ENCODE measurements around the gene ULBP1.
"Not testable (repeated sequence)": the region's sequence is repeated elsewhere in the genome, so short reads cannot be mapped to it uniquely, and the experiment has no call there.

DNA sequence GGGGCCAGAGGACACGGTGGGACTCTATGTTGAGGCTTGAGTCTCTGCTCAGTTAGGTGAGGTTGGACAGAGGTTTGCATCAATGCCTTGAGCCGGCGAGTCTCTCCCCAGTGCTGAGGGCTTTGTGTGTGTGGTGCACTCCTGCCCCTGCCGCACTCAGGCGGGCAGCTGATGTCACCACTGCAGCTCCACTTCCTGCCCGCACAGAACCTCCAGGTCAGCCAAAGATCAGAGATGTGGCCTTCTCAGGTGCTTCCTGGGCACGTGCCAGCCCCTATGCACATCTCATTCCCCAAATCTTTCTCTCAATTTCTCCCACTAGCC is 27.7 kb downstream of the ULBP1 start:
- TF ChIP-seq CTCF, POLR2A (IDR thresholded peaks at IDR 0.05): not testable (repeated sequence)
